ENCODE measurements around the gene RNASE7.
A peak's percentile ranks its signal among the peaks of the same experiment; 100 is the strongest.

GRCh38 chr14:21047378-21047781 is 5.2 kb downstream of the RNASE7 start:
- TF ChIP-seq CTCF (IDR thresholded peaks at IDR 0.05), result no peak
- peak; percentile 33 for TF ChIP-seq POLR2AphosphoS5 (IDR thresholded peaks at IDR 0.05)

Measured in prostate gland (tissue), 2 donors.